GM12865 (cell line): ENCODE data around the gene PSMA3.

ENCODE experiments used
- DNase-seq: peaks from one replicate; pipeline ENCODE4 v3.0.0; 2010; ENCODE audit warnings: low read depth
- H3K4me3 ChIP-seq: 2 replicates; pipeline ENCODE4 v1.5.1; 2011; ENCODE audit warnings: mild to moderate bottlenecking, low read depth, low read length, control low read depth
- CTCF ChIP-seq: IDR thresholded peaks from 2 replicates; pipeline ENCODE4 v1.5.1; 2011; ENCODE audit warnings: low read length, control low read depth, low read depth, inconsistent platforms; ENCODE audit not compliant: insufficient read depth; ENCODE audit errors: missing control alignments

PSMA3 gene

DNA sequence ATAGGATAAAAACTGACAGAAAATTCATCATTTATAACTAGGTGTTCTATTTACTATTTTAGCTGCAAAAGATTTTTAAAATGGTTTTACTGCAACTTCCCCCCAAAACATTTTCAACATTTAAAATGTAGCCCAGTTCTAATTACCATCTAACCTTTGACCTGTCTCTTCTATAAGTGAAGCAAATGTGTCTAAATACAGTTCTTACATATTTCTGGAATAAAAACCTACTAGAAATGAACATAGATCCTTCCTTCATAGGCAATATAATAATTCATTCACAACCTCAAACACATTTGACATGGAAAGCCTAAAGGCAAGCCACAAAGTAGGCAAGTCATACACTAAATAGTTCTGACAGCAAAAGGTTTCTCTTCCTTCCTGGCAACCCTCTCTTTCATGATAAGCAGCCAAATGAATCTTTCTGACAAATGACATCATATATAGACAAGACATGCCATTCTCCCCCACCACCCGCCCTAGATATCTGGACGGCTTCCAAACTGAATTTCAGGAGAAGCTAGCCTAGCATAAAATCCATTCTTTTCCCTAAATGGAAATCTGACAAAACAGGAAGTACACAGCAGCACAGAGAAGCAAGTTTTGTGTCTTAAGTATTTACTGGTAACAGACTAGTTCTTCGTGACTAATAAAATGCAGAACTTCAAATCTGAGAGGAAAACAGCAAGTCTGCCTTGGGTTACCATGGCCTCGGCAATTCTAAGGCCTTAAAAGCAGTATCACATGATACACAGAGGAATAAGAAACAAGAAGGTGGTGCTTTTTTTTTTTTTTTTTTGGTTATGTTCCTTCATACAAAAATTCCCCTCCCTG, 36.5 kb downstream of the PSMA3 start:
- peak; percentile 22 for DNase-seq
- H3K4me3 ChIP-seq, result no peak overlapping the region
- no peak for TF ChIP-seq CTCF

GRCh38 chr14:58281969-58282368, 37.3 kb downstream of the PSMA3 start:
- DNase-seq, result no peak

DNA sequence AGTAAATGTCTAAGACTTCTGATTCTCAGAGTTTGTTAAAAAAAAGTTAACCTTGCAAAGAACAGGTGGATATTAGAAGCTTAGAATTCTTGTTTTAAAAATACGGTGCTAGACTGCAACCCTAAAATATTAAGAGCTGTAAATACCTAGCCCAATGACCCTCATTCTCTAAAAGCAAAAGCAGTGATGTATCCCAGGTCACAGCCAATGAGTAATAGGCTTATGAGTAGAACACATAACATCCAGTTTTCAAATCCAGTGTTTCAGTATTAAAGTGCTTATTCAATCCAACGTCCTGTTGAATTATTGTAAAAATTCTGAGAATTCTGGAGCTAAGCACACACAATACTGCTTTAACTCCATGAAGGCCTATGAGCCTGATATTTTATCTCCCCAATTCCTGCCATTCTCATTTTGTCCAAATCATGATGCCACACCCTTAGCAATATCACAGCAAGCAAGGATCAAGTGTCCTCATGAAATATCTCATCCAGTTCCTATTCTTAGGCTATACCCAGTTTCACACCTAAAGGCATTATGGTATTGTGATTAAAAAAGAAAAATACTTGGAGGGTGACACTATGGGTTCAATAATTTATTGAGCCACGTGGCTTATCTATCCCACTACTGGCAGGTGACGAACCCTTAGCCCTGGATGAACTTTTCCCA, 38.4 kb downstream of the PSMA3 start:
- H3K4me3 ChIP-seq, result no peak overlapping the region
- no peak for TF ChIP-seq CTCF
- DNase-seq, result no peak

More at GRCh38 chr14:58281969-58282368, 37.3 kb downstream of the PSMA3 start:
- H3K4me3 ChIP-seq, result no peak overlapping the region
- TF ChIP-seq CTCF, result no peak

DNA sequence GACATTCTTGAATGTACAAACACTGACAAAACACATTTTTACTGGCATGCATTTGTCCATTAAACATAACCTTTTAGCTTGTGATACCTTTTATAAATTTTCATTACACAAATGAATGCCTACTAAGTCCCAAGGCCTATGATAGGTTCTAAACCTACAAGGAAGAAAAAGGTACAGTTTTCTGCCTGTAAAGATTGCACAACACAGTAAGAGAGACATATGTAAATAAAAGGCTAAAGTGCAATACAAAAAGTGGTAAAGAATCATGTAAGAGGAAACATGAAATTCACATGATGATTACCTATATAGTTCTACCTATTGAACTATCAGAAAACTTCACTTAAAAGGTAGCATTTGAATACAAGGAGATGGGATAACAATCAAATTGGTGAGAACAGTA, 39.1 kb downstream of the PSMA3 start:
- no peak for DNase-seq
- TF ChIP-seq CTCF, result no peak
- H3K4me3 ChIP-seq, result no peak overlapping the region

DNA sequence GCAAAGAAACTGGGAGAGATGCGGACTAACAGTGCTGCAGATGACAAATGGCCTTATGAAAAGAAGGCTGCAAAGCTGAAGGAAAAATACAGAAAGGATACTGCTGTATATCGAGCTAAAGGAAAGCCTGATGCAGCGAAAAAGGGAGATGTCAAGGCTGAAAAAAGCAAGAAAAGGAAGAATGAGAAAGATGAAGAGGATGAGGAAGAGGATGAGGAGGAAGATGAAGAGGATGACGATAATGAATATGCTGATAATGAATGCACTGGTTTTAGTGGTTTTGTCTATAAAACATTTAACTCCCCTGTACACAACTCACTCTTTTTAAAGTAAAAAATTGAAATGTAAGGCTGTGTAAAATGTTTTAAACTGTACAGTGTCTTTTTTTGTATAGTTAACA, 40.5 kb downstream of the PSMA3 start:
- TF ChIP-seq CTCF, result no peak
- no peak overlapping the region for H3K4me3 ChIP-seq
- no peak for DNase-seq

DNA sequence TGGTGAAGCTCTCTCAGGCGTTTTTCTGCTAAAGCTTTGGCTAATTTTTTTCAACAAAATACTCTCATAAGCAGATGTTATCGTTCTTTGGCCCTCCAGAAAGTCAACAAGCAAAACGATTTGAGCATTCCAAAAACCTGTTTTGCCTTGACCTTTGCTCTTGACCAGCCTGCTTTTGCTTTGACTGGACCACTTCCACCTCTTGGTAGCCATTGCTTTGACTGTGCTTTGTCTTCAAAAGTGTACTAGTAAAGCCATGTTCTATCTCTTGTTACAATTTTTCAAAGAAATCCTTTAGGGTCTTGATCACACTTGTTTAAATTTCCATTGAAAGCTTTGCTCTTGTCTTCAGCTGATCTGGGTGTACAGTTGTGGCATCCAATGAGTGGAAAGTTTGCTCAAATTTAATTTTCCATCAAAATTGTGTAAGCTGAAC, 43.0 kb downstream of the PSMA3 start:
- no peak overlapping the region for H3K4me3 ChIP-seq
- TF ChIP-seq CTCF, result no peak
- DNase-seq, result no peak
